ENCODE results near the gene USP20. TPM values are rescaled to one million over a fixed set of nuclear protein-coding genes. Genes with fewer than 3 reads are reported as not detected.

USP20 gene
- total RNA-seq, 2 donors from 2014 or later, result 14.5 to 23.4 TPM

DNA sequence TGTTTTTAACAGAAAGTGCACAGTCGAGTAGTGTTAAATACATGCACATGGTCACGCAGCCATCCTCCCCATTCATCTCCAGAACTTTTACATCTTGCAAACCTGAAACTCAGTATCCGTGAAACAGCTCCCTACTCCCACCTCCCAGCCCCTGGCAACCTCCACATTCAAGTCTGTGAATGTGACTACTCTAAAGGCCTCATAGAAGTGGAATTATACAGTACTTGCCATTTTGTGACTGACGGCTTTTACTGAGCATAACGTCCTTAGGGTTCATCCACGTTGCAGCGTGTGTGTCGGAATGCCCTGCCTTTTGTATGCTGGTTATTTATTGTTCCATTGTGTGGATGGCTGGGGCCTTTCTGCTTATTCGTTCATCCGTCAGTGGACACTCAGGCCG is 35.8 kb downstream of the USP20 start:
- Histone ChIP-seq H3K4me1 (no peaks in the 10 kb centered on the region), H3K36me3 (replicated peaks in 1 of 2; ENCODE audit: insufficient read depth in 1 of 2, low read depth in 2 of 2) (peaks cover 0 to 5% of the 10 kb centered on the region in 2 donors), H3K27ac (no peak overlapping the region), H3K9me3 (no peaks in the 10 kb centered on the region), H3K4me3 (no peak overlapping the region), H3K27me3 (no peaks in the 10 kb centered on the region)
- DNase-seq (no peak), ATAC-seq (no peak)
- WGBS, 2 donors, result 93% methylated on average over 10 of the region's 11 CpGs
- no peak for TF ChIP-seq POLR2A (IDR thresholded peaks at IDR 0.05)
- TF ChIP-seq, protein P1, sequence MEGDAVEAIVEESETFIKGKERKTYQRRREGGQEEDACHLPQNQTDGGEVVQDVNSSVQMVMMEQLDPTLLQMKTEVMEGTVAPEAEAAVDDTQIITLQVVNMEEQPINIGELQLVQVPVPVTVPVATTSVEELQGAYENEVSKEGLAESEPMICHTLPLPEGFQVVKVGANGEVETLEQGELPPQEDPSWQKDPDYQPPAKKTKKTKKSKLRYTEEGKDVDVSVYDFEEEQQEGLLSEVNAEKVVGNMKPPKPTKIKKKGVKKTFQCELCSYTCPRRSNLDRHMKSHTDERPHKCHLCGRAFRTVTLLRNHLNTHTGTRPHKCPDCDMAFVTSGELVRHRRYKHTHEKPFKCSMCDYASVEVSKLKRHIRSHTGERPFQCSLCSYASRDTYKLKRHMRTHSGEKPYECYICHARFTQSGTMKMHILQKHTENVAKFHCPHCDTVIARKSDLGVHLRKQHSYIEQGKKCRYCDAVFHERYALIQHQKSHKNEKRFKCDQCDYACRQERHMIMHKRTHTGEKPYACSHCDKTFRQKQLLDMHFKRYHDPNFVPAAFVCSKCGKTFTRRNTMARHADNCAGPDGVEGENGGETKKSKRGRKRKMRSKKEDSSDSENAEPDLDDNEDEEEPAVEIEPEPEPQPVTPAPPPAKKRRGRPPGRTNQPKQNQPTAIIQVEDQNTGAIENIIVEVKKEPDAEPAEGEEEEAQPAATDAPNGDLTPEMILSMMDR (IDR thresholded peaks at IDR 0.05), result no peak
- intact Hi-C loops (cut with DNase I), result no loop called here

DNA sequence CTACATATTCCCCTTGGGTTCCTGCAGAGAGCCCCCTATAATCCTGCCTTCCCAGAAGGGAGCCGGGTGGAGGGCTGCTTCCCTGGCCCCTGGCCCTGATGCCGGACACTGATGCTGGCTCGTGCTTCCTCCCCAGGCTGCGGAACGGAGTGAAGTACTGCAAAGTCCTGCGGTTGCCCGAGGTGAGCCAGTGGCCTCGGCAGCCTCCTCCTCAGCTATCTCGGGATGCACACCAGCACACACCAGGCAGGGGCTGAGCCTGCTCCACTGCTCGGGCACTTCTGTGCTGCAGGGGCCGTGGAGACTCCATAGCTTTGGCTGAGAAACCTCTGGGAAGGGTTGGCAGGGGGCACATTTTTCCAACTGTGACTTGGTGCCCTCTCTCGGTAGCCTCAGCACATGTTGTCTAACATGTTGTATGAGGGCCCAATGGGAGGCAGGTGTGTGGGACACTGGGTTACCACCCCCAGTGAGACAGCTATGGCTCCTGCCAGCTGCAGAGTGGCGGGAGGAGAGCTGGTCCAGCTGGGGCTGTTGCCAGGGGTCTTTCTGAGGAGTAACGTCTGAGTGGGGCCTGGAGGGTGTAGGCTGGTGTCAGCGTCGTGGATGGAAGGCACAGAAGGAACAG is 38.4 kb downstream of the USP20 start:
- 87 to 92% methylated on average over 8 to 16 of the region's 16 CpGs for WGBS, 2 donors
- ATAC-seq, result no peak
- no peak for DNase-seq
- Histone ChIP-seq H3K36me3 (replicated peaks in 1 of 2; ENCODE audit: insufficient read depth in 1 of 2, low read depth in 2 of 2) (peaks cover 1 to 5% of the 10 kb centered on the region in 2 donors), H3K9me3 (no peaks in the 10 kb centered on the region), H3K27ac (no peak overlapping the region), H3K4me1 (no peaks in the 10 kb centered on the region), H3K4me3 (no peak overlapping the region), H3K27me3 (no peaks in the 10 kb centered on the region)
- intact Hi-C loops (cut with DNase I), result no loop called here
- TF ChIP-seq, protein P1 (IDR thresholded peaks at IDR 0.05), result no peak
- no peak for TF ChIP-seq POLR2A (IDR thresholded peaks at IDR 0.05)

DNA sequence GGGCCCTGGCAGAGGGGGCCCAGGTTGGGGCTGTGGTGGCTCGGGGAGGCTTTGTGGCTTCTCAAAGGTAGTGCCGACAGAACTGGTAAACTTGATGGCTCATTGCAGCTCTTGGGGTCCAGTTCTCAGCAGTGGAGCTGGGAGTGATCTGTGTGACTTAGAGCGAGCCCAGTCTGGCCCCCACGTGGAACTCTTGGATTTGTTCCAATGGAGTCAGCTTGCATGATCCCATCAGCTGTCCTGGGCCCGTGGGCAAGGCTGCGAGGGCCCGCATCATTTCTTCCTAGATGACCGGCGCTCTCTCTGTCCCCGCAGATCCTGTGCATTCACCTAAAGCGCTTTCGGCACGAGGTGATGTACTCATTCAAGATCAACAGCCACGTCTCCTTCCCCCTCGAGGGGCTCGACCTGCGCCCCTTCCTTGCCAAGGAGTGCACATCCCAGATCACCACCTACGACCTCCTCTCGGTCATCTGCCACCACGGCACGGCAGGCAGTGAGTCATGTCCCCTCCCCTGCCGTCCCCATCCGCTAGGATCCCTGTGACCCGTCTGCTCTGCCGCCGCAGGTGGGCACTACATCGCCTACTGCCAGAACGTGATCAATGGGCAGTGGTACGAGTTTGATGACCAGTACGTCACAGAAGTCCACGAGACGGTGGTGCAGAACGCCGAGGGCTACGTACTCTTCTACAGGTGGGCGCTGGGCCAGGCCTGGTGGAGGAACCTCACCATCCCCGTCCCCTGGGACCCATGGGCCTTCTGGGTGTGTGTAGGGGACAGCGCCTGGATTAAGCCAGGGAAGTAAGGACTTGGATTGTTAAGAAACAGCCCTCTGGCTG is 39.2 kb downstream of the USP20 start:
- Histone ChIP-seq H3K27me3 (no peaks in the 10 kb centered on the region), H3K4me1 (no peaks in the 10 kb centered on the region), H3K36me3 (replicated peaks in 1 of 2; ENCODE audit: insufficient read depth in 1 of 2, low read depth in 2 of 2) (peaks cover 1 to 5% of the 10 kb centered on the region in 2 donors), H3K27ac (no peak overlapping the region), H3K4me3 (no peak overlapping the region), H3K9me3 (no peaks in the 10 kb centered on the region)
- DNase-seq (no peak), ATAC-seq (no peak)
- 92% methylated on average over 28 to 38 of the region's 38 CpGs for WGBS, 2 donors
- TF ChIP-seq, protein P1 (IDR thresholded peaks at IDR 0.05), result no peak
- no peak for TF ChIP-seq POLR2A (IDR thresholded peaks at IDR 0.05)
- intact Hi-C loops (cut with DNase I), result no loop called here

DNA sequence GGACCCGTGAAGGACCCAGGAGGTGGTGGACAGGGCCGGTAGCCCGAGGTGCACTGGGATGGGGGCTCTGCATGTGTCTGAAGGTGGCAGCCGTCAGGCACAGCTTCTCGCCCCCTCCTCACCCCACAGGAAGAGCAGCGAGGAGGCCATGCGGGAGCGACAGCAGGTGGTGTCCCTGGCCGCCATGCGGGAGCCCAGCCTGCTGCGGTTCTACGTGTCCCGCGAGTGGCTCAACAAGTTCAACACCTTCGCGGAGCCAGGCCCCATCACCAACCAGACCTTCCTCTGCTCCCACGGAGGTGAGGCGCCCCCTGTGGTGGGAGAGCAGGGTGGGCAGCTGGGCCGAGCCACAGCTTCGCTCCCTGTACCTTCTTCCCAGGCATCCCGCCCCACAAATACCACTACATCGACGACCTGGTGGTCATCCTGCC is 39.9 kb downstream of the USP20 start:
- no peak for ATAC-seq
- H3K36me3 ChIP-seq (replicated peaks in 1 of 2; ENCODE audit: insufficient read depth in 1 of 2, low read depth in 2 of 2), result peaks cover 1 to 5% of the 10 kb centered on the region in 2 donors
- TF ChIP-seq POLR2A (IDR thresholded peaks at IDR 0.05), result no peak
- TF ChIP-seq, protein P1 (IDR thresholded peaks at IDR 0.05), result no peak
- no peaks in the 10 kb centered on the region for H3K27me3 ChIP-seq
- no peak overlapping the region for H3K27ac ChIP-seq
- intact Hi-C loops (cut with DNase I), result no loop called here
- no peaks in the 10 kb centered on the region for H3K4me1 ChIP-seq
- no peaks in the 10 kb centered on the region for H3K9me3 ChIP-seq
- no peak overlapping the region for H3K4me3 ChIP-seq
- DNase-seq, result no peak
- 83 to 90% methylated on average over 4 to 23 of the region's 23 CpGs for WGBS, 2 donors
